Endothelial cell of umbilical vein (primary cell): Measurements from ENCODE around the gene DNAH6. TPM values are rescaled to one million over a fixed set of nuclear protein-coding genes. Genes with fewer than 3 reads are reported as not detected.

Source experiments
- BruUV-seq: library from RNA; stranded (reverse); fragments of 400-500 nt; replicated peaks from 2 replicates; lab custom pipeline; 2021; lab: Mats Ljungman, UMichigan
- CTCF ChIA-PET: fragments of 300-600, 350-600 bp; sonication (Branson Sonifier 250); formaldehyde crosslinking; loops from one replicate; lab custom pipeline; 2021; ENCODE audit warnings: antibody characterized with exemption, inconsistent platforms; lab: Charles Lee
- POLR2A ChIA-PET: fragments of 300-600, 350-600 bp; sonication (Branson Sonifier 250); formaldehyde crosslinking; loops from one replicate; lab custom pipeline; 2021; ENCODE audit warnings: antibody characterized with exemption, inconsistent platforms; lab: Charles Lee
- DNase-seq: peaks from one replicate; pipeline ENCODE4 v3.0.0-alpha.2; 2011; ENCODE audit warnings: low read depth, low spot score
- FAIRE-seq: peaks from 2 replicates; lab custom pipeline; 2011; peaks lifted over from hg19 to GRCh38; lab: Jason Lieb, UNC
- H2AFZ ChIP-seq: 2 replicates; pipeline ENCODE4 v1.6.0; 2012; ENCODE audit warnings: low read depth, low read length, control low read depth, inconsistent platforms
- H3K27ac ChIP-seq: 2 replicates; pipeline ENCODE4 v1.5.1; 2011; ENCODE audit warnings: low read depth, mild to moderate bottlenecking, control low read depth, low read length, moderate library complexity; ENCODE audit not compliant: insufficient read depth
- H3K27me3 ChIP-seq, 2 experiments: 2 replicates each; pipeline versions ENCODE4 v1.6.0 to v1.6.1; 2011; ENCODE audit warnings: low read length in 2 of 2, mixed read lengths in 1 of 2; ENCODE audit not compliant: control insufficient read depth in 2 of 2, insufficient read depth in 2 of 2
- H3K36me3 ChIP-seq, 2 experiments: 2 replicates in 1 of 2; 3 replicates in 1 of 2; pipeline ENCODE4 v1.5.1; 2011; ENCODE audit warnings: low read length in 2 of 2, mild to moderate bottlenecking in 1 of 2, moderate library complexity in 1 of 2; ENCODE audit not compliant: control insufficient read depth in 2 of 2, insufficient read depth in 2 of 2; ENCODE audit errors: extremely low read depth in 1 of 2
- H3K4me1 ChIP-seq: 3 replicates; pipeline ENCODE4 v1.5.1; 2011; ENCODE audit warnings: mild to moderate bottlenecking, low read length; ENCODE audit not compliant: control insufficient read depth, insufficient read depth; ENCODE audit errors: extremely low read depth
- H3K4me2 ChIP-seq: 2 replicates; pipeline ENCODE4 v1.6.1; 2011; ENCODE audit warnings: low read length, control low read depth, mixed read lengths; ENCODE audit not compliant: insufficient read depth
- H3K4me3 ChIP-seq, 3 experiments: fragments of 200-600 bp in 1 of 3; sonication (generic), shearing (Covaris generic) in 1 of 3; replicated peaks in 1 of 3; 2 replicates each; pipeline ENCODE4 v1.5.1; 2011 to 2016; ENCODE audit warnings: control low read depth in 3 of 3, low read length in 3 of 3, mild to moderate bottlenecking in 2 of 3, inconsistent platforms in 1 of 3, low read depth in 1 of 3, moderate library complexity in 1 of 3; ENCODE audit not compliant: insufficient read depth in 1 of 3
- H3K79me2 ChIP-seq: 2 replicates; pipeline ENCODE4 v1.6.0; 2012; ENCODE audit warnings: low read length, inconsistent platforms; ENCODE audit not compliant: control insufficient read depth, insufficient read depth
- H3K9ac ChIP-seq: replicated peaks from 2 replicates; pipeline ENCODE3; 2011; ENCODE audit warnings: low read length, control low read depth; ENCODE audit not compliant: insufficient read depth; ENCODE audit errors: extremely low read depth
- H3K9me1 ChIP-seq: replicated peaks from 3 replicates; pipeline ENCODE4 v1.6.0; 2011; ENCODE audit warnings: mild to moderate bottlenecking, low read length; ENCODE audit not compliant: control insufficient read depth, insufficient read depth; ENCODE audit errors: extremely low read depth
- H3K9me3 ChIP-seq: replicated peaks from 2 replicates; pipeline ENCODE4 v1.5.1; 2012; ENCODE audit warnings: low read length, inconsistent platforms; ENCODE audit not compliant: control insufficient read depth, insufficient read depth
- H4K20me1 ChIP-seq: replicated peaks from 2 replicates; pipeline ENCODE3; 2011; ENCODE audit warnings: mild to moderate bottlenecking, low read length; ENCODE audit not compliant: control insufficient read depth, insufficient read depth; ENCODE audit errors: extremely low read depth
- EZH2 ChIP-seq: IDR thresholded peaks from 2 replicates; pipeline ENCODE4 v1.6.1; 2012; ENCODE audit warnings: borderline replicate concordance, low read depth, mild to moderate bottlenecking, moderate library complexity, low read length, inconsistent platforms; ENCODE audit not compliant: severe bottlenecking
- FOS ChIP-seq: IDR thresholded peaks from 2 replicates; pipeline ENCODE4 v1.6.1; 2011; ENCODE audit warnings: mild to moderate bottlenecking, low read length, moderate library complexity, borderline replicate concordance; ENCODE audit not compliant: insufficient read depth
- GATA2 ChIP-seq: IDR thresholded peaks from 2 replicates; pipeline ENCODE4 v1.7.0; 2011; ENCODE audit warnings: low read depth, mild to moderate bottlenecking, moderate library complexity, mixed read lengths, low read length; ENCODE audit not compliant: insufficient read length, insufficient read depth
- JUN ChIP-seq: IDR thresholded peaks from 2 replicates; pipeline ENCODE4 v1.6.1; 2011; ENCODE audit warnings: borderline replicate concordance, low read depth; ENCODE audit not compliant: insufficient read length, insufficient read depth
- MYC ChIP-seq: IDR thresholded peaks from one replicate; pipeline ENCODE4 v1.6.1; 2011; ENCODE audit warnings: mild to moderate bottlenecking, low read depth, low read length
- POLR2A ChIP-seq: IDR thresholded peaks from 2 replicates; pipeline ENCODE4 v1.6.1; 2012; ENCODE audit warnings: low read depth, mild to moderate bottlenecking, control low read depth, low read length
- POLR2AphosphoS5 ChIP-seq: IDR thresholded peaks from 2 replicates; pipeline ENCODE4 v1.6.1; 2012; ENCODE audit warnings: low read depth, mild to moderate bottlenecking, control low read depth, low read length, moderate library complexity; ENCODE audit not compliant: insufficient read depth
- dilution Hi-C: fragments of 300-500 bp; cut with MboI; formaldehyde crosslinking; loops from one replicate; pipeline ENCODE4 v1.15.0; 2019; ENCODE audit warnings: low sequenced_read_pairs; ENCODE audit not compliant: extremely low pct_ligation_motif_present
- intact Hi-C: fragments of 100-400 bp; cut with micrococcal nuclease; formaldehyde crosslinking; loops from one replicate; pipeline ENCODE4 v1.10.0; 2022
- polyA plus RNA-seq, 4 experiments: library from polyadenylated mRNA; depleted of rRNA in 3 of 4; stranded (reverse) in 3 of 4; unstranded in 1 of 4; fragments of >200 nt; gene quantifications; 2 replicates each; pipeline versions ENCODE4 v1.2.1 to v1.2.3, GENCODE V29; 2011 to 2012; ENCODE audit warnings: missing spikeins in 1 of 4
- total RNA-seq: library from RNA; stranded (reverse); gene quantifications from 2 replicates; pipeline ENCODE4 v1.2.3, GENCODE V29; 2021
- TF ChIP-seq, protein P1 (sequence below), 2 donors: IDR thresholded peaks; 1 replicate in 1 of 2; 2 replicates in 1 of 2; pipeline ENCODE4 v1.5.1; 2011; ENCODE audit warnings: low read length in 2 of 2, mild to moderate bottlenecking in 2 of 2, moderate library complexity in 2 of 2, control low read depth in 1 of 2, inconsistent platforms in 1 of 2, low read depth in 1 of 2; ENCODE audit not compliant: insufficient read depth in 1 of 2; ENCODE audit errors: extremely low read depth in 1 of 2
- TF ChIP-seq, protein P2 (sequence below): IDR thresholded peaks from 2 replicates; pipeline ENCODE4 v1.6.1; 2011; ENCODE audit not compliant: insufficient read depth, insufficient read length

DNAH6 gene
- total and polyA plus RNA-seq, 2 donors (not counting 3 experiments of a cell fraction or from before 2014, with no cell fraction given), result 0.24 TPM; not detected in 1

DNA sequence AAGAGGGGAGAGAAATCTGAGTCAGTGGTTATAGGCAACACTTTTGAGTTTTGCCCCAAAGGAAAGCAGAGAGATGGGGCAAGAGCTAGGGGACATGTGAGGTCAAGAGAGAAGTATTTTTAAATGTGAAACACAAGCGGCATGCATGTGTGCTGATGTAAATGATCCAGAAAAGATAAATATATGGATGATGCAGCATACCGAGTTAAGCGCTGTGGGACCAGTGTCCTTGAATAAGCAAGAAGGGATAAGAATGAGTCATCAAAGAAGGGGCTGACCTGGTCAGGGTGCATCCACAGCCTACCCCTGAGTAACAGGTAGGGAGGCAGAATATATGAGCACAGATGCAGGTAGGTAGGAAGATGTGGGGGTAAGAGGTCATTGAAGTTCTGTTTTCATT is 183.7 kb downstream of the DNAH6 start:
- TF ChIP-seq FOS (no peak), GATA2 (no peak), POLR2AphosphoS5 (no peak), POLR2A (no peak), EZH2 (no peak), MYC (no peak), JUN (no peak)
- TF ChIP-seq, protein P1, sequence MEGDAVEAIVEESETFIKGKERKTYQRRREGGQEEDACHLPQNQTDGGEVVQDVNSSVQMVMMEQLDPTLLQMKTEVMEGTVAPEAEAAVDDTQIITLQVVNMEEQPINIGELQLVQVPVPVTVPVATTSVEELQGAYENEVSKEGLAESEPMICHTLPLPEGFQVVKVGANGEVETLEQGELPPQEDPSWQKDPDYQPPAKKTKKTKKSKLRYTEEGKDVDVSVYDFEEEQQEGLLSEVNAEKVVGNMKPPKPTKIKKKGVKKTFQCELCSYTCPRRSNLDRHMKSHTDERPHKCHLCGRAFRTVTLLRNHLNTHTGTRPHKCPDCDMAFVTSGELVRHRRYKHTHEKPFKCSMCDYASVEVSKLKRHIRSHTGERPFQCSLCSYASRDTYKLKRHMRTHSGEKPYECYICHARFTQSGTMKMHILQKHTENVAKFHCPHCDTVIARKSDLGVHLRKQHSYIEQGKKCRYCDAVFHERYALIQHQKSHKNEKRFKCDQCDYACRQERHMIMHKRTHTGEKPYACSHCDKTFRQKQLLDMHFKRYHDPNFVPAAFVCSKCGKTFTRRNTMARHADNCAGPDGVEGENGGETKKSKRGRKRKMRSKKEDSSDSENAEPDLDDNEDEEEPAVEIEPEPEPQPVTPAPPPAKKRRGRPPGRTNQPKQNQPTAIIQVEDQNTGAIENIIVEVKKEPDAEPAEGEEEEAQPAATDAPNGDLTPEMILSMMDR (IDR thresholded peaks at IDR 0.05; ENCODE audit: extremely low read depth in 1 of 2, insufficient read depth in 1 of 2, low read depth in 1 of 2, low read length in 2 of 2), result no peak
- TF ChIP-seq, protein P2, sequence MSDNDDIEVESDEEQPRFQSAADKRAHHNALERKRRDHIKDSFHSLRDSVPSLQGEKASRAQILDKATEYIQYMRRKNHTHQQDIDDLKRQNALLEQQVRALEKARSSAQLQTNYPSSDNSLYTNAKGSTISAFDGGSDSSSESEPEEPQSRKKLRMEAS, result no peak
- H3K9me3 ChIP-seq, result no peaks in the 10 kb centered on the region
- no peak overlapping the region for H3K4me3 ChIP-seq
- H4K20me1 ChIP-seq, result no peaks in the 10 kb centered on the region
- no peaks in the 10 kb centered on the region for H3K27me3 ChIP-seq
- H3K4me1 ChIP-seq, result no peaks in the 10 kb centered on the region
- H3K27ac ChIP-seq, result no peak overlapping the region
- no peaks in the 10 kb centered on the region for H3K79me2 ChIP-seq
- CTCF ChIA-PET, result interaction anchor here (0.7 kb wide), 1 partner anchor 11 kb away, joined by 4 read pairs; no protein-coding TSS in a partner anchor
- H2AFZ ChIP-seq, result no peak overlapping the region
- intact Hi-C loops (no loop called here), dilution Hi-C loops (no loop called here)
- no peak for FAIRE-seq
- no peak overlapping the region for H3K4me2 ChIP-seq
- H3K36me3 ChIP-seq, result no peaks in the 10 kb centered on the region
- POLR2A ChIA-PET, result no interaction called here
- DNase-seq, result no peak
- no TSS peak for BruUV-seq
- no peaks in the 10 kb centered on the region for H3K9me1 ChIP-seq
- no peak overlapping the region for H3K9ac ChIP-seq
